K562 (cell line): ENCODE data around the gene C2CD4D. TPM values are rescaled to one million over a fixed set of nuclear protein-coding genes. Genes with fewer than 3 reads are reported as not detected.

Experiments used
- ATAC-seq: fragments of 200-7000 bp; cut with Tn5 transposase; 3 replicates; pipeline ENCODE4 v1.9.1; 2020; ENCODE audit warnings: moderate library complexity
- BruUV-seq: library from RNA; stranded (reverse); fragments of 400-500 nt; replicated peaks from 2 replicates; lab custom pipeline; 2021; lab: Mats Ljungman, UMichigan
- CTCF ChIA-PET: fragments of 300-600 bp; formaldehyde crosslinking; extraction: SDS; loops from one replicate; lab custom pipeline; 2021; ENCODE audit warnings: low intra/inter-chr PET ratio; lab: Yijun Ruan, JAX
- POLR2A ChIA-PET: fragments of 300-600, 350-650 bp; sonication (Branson Sonifier 250); formaldehyde crosslinking; extraction: SDS; loops from one replicate; lab custom pipeline; 2021; ENCODE audit warnings: antibody characterized with exemption, inconsistent platforms; lab: Yijun Ruan, JAX
- DNase-seq, 4 experiments: peaks; one replicate each; pipeline versions ENCODE4 v3.0.0 to v3.0.0-alpha.2; 2011 to 2018; ENCODE audit warnings: low spot score in 3 of 4, mixed read lengths in 3 of 4; ENCODE audit errors: extremely low read depth in 1 of 4
- FAIRE-seq: peaks from 2 replicates; lab custom pipeline; 2011; peaks lifted over from hg19 to GRCh38; lab: Jason Lieb, UNC
- H2AFZ ChIP-seq: 2 replicates; pipeline ENCODE4 v1.6.0; 2011; ENCODE audit warnings: low read depth, low read length, control low read depth, inconsistent platforms
- H3K27ac ChIP-seq: fragments of 200-600 bp; 3 replicates; pipeline ENCODE4 v1.8.0; 2011; ENCODE audit warnings: low read depth, mild to moderate bottlenecking, control low read depth, inconsistent platforms, low read length, moderate library complexity, mixed read lengths; ENCODE audit errors: extremely low read depth
- H3K27me3 ChIP-seq, 2 experiments: fragments of 300-600 bp in 1 of 2; 2 replicates in 1 of 2; 3 replicates in 1 of 2; pipeline versions ENCODE4 v1.6.0 to v1.8.0; 2011; ENCODE audit warnings: inconsistent platforms in 2 of 2, low read length in 2 of 2, mild to moderate bottlenecking in 1 of 2, mixed read lengths in 1 of 2, moderate library complexity in 1 of 2; ENCODE audit not compliant: control insufficient read depth in 2 of 2, insufficient read depth in 2 of 2
- H3K36me3 ChIP-seq: fragments of 300-600 bp; 3 replicates; pipeline ENCODE4 v1.8.0; 2011; ENCODE audit warnings: mild to moderate bottlenecking, low read length, inconsistent platforms; ENCODE audit not compliant: control insufficient read depth, insufficient read depth
- H3K4me1 ChIP-seq, 2 experiments: fragments of 200-600 bp in 1 of 2; replicated peaks in 1 of 2; 2 replicates in 1 of 2; 3 replicates in 1 of 2; pipeline versions ENCODE4 v1.5.1 to v1.8.0; 2011; ENCODE audit warnings: inconsistent platforms in 2 of 2, low read length in 2 of 2, mild to moderate bottlenecking in 1 of 2, mixed read lengths in 1 of 2, moderate library complexity in 1 of 2; ENCODE audit not compliant: control insufficient read depth in 2 of 2, insufficient read depth in 2 of 2
- H3K4me2 ChIP-seq: 2 replicates; pipeline ENCODE4 v1.6.1; 2011; ENCODE audit warnings: low read length, control low read depth, inconsistent platforms, mixed read lengths; ENCODE audit not compliant: insufficient read depth
- H3K4me3 ChIP-seq: fragments of 200-600 bp; sonication (generic), shearing (Covaris generic); 2 replicates; pipeline ENCODE4 v1.5.1; 2016; ENCODE audit warnings: control low read depth, inconsistent platforms
- H3K79me2 ChIP-seq: fragments of 200-600 bp; 3 replicates; pipeline ENCODE4 v1.8.0; 2011; ENCODE audit warnings: low read length, inconsistent platforms; ENCODE audit not compliant: control insufficient read depth, insufficient read depth
- H3K9ac ChIP-seq, 2 experiments: 2 replicates each; pipeline versions ENCODE4 v1.6.0 to v1.6.1; 2011; ENCODE audit warnings: low read depth in 2 of 2, low read length in 2 of 2, control low read depth in 1 of 2, inconsistent platforms in 1 of 2, mild to moderate bottlenecking in 1 of 2, mixed read lengths in 1 of 2; ENCODE audit not compliant: insufficient read depth in 1 of 2
- H3K9me1 ChIP-seq: one replicate; pipeline ENCODE4 v1.6.0; 2011; ENCODE audit warnings: inconsistent platforms, mild to moderate bottlenecking, low read length, moderate library complexity; ENCODE audit not compliant: control insufficient read depth, insufficient read depth
- H3K9me3 ChIP-seq: replicated peaks from 2 replicates; pipeline ENCODE4 v1.5.1; 2011; ENCODE audit warnings: low read depth, low read length, inconsistent platforms; ENCODE audit not compliant: control insufficient read depth, insufficient read depth
- H4K20me1 ChIP-seq: replicated peaks from 2 replicates; pipeline ENCODE4 v1.6.1; 2011; ENCODE audit warnings: low read length, inconsistent platforms, mixed read lengths; ENCODE audit not compliant: control insufficient read depth, insufficient read depth
- ARID3A ChIP-seq: IDR thresholded peaks from 2 replicates; pipeline ENCODE4 v1.6.1; 2012; ENCODE audit warnings: low read depth, low read length, improper control_type of control experiment, borderline replicate concordance
- CGGBP1 ChIP-seq: fragments of 250-450 bp; sonication (Bioruptor Pico); IDR thresholded peaks from 2 replicates; pipeline ENCODE4 v1.9.0; 2021; ENCODE audit warnings: mild to moderate bottlenecking
- CREB1 ChIP-seq, 2 experiments: sonication (generic) in 1 of 2; formaldehyde crosslinking in 1 of 2; IDR thresholded peaks; 2 replicates each; pipeline versions ENCODE4 v1.6.1 to v1.8.0; 2012 to 2022; ENCODE audit warnings: inconsistent platforms in 1 of 2, mild to moderate bottlenecking in 1 of 2, missing genetic modification reagents in 1 of 2, moderate library complexity in 1 of 2
- DACH1 ChIP-seq: fragments of 450-650 bp; IDR thresholded peaks from 2 replicates; pipeline ENCODE4 v1.6.1; 2018; ENCODE audit not compliant: partially characterized antibody
- RAD21 ChIP-seq, 2 experiments: fragments of 250-450 bp in 1 of 2; fragments of 450-650 bp in 1 of 2; sonication (Bioruptor Pico) in 1 of 2; formaldehyde crosslinking in 1 of 2; IDR thresholded peaks in 1 of 2; conservative IDR thresholded peaks in 1 of 2; 2 replicates each; pipeline versions ENCODE4 v1.4.0 to v1.8.0; 2020 to 2022; ENCODE audit warnings: mild to moderate bottlenecking in 2 of 2, moderate library complexity in 1 of 2
- SRSF7 ChIP-seq: fragments of 200-400 bp; formaldehyde crosslinking; optimal IDR thresholded peaks from 2 replicates; pipeline ENCODE3; 2017; ENCODE audit warnings: mild to moderate bottlenecking, low read depth, low read length
- U2AF2 ChIP-seq: fragments of 200-400 bp; formaldehyde crosslinking; optimal IDR thresholded peaks from 2 replicates; pipeline ENCODE3; 2017; ENCODE audit warnings: low read depth, mild to moderate bottlenecking, low read length
- ZNF589 ChIP-seq: fragments of 200-800 bp; sonication (Bioruptor generic); IDR thresholded peaks from 2 replicates; pipeline ENCODE4 v1.6.1; 2016; ENCODE audit warnings: low read depth, missing genetic modification characterization, missing compliant biosample characterization
- WGBS: fragments of 100-300 bp; shearing (Covaris generic); methylation state at CpG from one replicate; pipeline ENCODE4 v1.1.6; 2016; ENCODE audit warnings: low coverage, mixed read lengths; ENCODE audit not compliant: insufficient coverage; ENCODE audit errors: missing lambda C conversion rate; 5-methylcytosine and 5-hydroxymethylcytosine counted together
- in situ Hi-C: fragments of 300-500 bp; cut with MboI; formaldehyde crosslinking; loops from 4 replicates; pipeline ENCODE4 v1.15.0; 2018; ENCODE audit warnings: inconsistent platforms, mixed read lengths
- intact Hi-C: fragments of 100-400 bp; cut with micrococcal nuclease; formaldehyde crosslinking; loops from 2 replicates; pipeline ENCODE4 v1.14.2; 2022
- polyA plus RNA-seq, 8 experiments: library from polyadenylated mRNA; depleted of rRNA in 4 of 8; stranded (reverse) in 5 of 8; unstranded in 3 of 8; fragments of >200 nt; fragmentation: Nextera tagmentation in 2 of 8; fragmentation: Illumina TruSeq in 1 of 8; extraction: Ambion mirVana in 2 of 8; extraction: Trizol in 1 of 8; gene quantifications; 2 replicates each; pipeline versions ENCODE4 v1.2.1 to v1.2.3, GENCODE V29; 2011 to 2014; ENCODE audit warnings: inconsistent platforms in 1 of 8, missing spikeins in 1 of 8
- total RNA-seq, 7 experiments: library from RNA; depleted of rRNA in 6 of 7; stranded (reverse); fragments of >200 nt in 6 of 7; fragmentation: Illumina TruSeq in 2 of 7; extraction: Trizol in 2 of 7; gene quantifications; 2 replicates each; pipeline versions ENCODE4 v1.2.1 to v1.2.3, GENCODE V29; 2011 to 2021; ENCODE audit warnings: low replicate concordance in 1 of 7
- TF ChIP-seq, protein P1 (sequence below): fragments of 250-450 bp; sonication (Bioruptor Pico); IDR thresholded peaks from 2 replicates; pipeline ENCODE4 v1.8.0; 2022; ENCODE audit warnings: moderate library complexity, mild to moderate bottlenecking, inconsistent platforms
- TF ChIP-seq, protein P2 (sequence below): fragments of 450-650 bp; IDR thresholded peaks from 2 replicates; pipeline ENCODE4 v1.7.1; 2018; ENCODE audit warnings: mild to moderate bottlenecking, low read depth; ENCODE audit not compliant: partially characterized antibody
- TF ChIP-seq, protein P3 (sequence below): fragments of 450-650 bp; IDR thresholded peaks from 2 replicates; pipeline ENCODE4 v1.6.1; 2018; ENCODE audit not compliant: partially characterized antibody

The C2CD4D gene
- total and polyA plus RNA-seq, 9 of the 15 experiments (the other 6 are each of a cell fraction or from before 2014, with no cell fraction given) = not detected

DNA sequence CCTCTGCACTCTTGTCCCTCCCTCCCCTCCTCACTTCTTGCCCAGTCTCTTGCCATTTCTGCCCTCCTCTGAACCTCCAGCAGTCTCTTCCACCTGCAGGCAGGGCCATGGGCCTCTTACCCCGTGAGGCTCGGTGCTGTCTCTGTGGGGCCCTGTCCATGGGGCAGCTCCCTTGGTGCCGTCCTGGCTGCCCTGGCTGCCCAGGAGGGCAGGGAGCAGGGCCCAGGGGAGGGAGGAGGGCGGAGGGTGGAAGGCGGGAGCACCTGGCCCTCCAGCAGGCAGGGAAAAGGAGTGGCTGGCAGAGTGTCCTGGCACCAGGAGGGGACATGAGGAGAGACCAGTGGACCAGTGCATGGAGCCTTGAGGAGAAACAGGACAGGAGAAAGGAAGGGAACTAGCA, 8.0 kb downstream of the C2CD4D start, which contains the start of gene RORC:
Gene RORC, minus strand, starts transcription at position 198 of the 400 bp plus-strand sequence. Its CDS starts 38 bp downstream, at position 160.
- peaks cover 5 to 27% of the 10 kb centered on the region in 2 experiments for H3K4me1 ChIP-seq
- H3K9me3 ChIP-seq = no peaks in the 10 kb centered on the region
- peak within 1 kb of the TSS; percentile 49 for H3K4me2 ChIP-seq
- no peaks in the 10 kb centered on the region for H3K36me3 ChIP-seq
- intact Hi-C loops (no loop called here), in situ Hi-C loops (loop anchor here (5.0 kb wide), 1 partner anchor 134 kb away; no protein-coding TSS in a partner anchor)
- no peak within 1 kb of the TSS for H3K27ac ChIP-seq
- H4K20me1 ChIP-seq = no peaks in the 10 kb centered on the region
- WGBS = 33% methylated on average over 5 of the region's 5 CpGs
- ChIA-PET CTCF (no interaction called here), POLR2A (interaction anchor here (0.5 kb wide), 1 partner anchor 252 kb away, joined by 3 read pairs; no protein-coding TSS in a partner anchor)
- H3K27me3 ChIP-seq = no peaks in the 10 kb centered on the region; a peak in 2 of 5 replicates
- FAIRE-seq (no peak), DNase-seq (no peak), ATAC-seq (no peak)
- H3K9ac ChIP-seq = peak within 1 kb of the TSS in 1 of 2 experiments; percentile 85; a peak in 2 of 4 replicates
- peak within 1 kb of the TSS; percentile 67; the same call in 1 of the 2 replicates for H2AFZ ChIP-seq
- no peak within 1 kb of the TSS for H3K4me3 ChIP-seq
- no TSS peak for BruUV-seq
- H3K79me2 ChIP-seq = no peaks in the 10 kb centered on the region
- peaks cover 3% of the 10 kb centered on the region for H3K9me1 ChIP-seq
- TF ChIP-seq SRSF7 (no peak), ARID3A (no peak), U2AF2 (no peak), RAD21 (CRISPR knock-in tag; conservative IDR thresholded peaks at IDR 0.05 in 1 of 2, IDR thresholded peaks at IDR 0.05 in 1 of 2) (no peak), CREB1 (IDR thresholded peaks at IDR 0.05) (no peak), CREB1 (CRISPR knock-in tag; IDR thresholded peaks at IDR 0.05) (no peak), CGGBP1 (no peak), ZNF589 (no peak), DACH1 (no peak)
- TF ChIP-seq, protein P1, sequence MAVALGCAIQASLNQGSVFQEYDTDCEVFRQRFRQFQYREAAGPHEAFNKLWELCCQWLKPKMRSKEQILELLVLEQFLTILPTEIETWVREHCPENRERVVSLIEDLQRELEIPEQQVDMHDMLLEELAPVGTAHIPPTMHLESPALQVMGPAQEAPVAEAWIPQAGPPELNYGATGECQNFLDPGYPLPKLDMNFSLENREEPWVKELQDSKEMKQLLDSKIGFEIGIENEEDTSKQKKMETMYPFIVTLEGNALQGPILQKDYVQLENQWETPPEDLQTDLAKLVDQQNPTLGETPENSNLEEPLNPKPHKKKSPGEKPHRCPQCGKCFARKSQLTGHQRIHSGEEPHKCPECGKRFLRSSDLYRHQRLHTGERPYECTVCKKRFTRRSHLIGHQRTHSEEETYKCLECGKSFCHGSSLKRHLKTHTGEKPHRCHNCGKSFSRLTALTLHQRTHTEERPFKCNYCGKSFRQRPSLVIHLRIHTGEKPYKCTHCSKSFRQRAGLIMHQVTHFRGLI (CRISPR knock-in tag) = no peak
- TF ChIP-seq, protein P2, sequence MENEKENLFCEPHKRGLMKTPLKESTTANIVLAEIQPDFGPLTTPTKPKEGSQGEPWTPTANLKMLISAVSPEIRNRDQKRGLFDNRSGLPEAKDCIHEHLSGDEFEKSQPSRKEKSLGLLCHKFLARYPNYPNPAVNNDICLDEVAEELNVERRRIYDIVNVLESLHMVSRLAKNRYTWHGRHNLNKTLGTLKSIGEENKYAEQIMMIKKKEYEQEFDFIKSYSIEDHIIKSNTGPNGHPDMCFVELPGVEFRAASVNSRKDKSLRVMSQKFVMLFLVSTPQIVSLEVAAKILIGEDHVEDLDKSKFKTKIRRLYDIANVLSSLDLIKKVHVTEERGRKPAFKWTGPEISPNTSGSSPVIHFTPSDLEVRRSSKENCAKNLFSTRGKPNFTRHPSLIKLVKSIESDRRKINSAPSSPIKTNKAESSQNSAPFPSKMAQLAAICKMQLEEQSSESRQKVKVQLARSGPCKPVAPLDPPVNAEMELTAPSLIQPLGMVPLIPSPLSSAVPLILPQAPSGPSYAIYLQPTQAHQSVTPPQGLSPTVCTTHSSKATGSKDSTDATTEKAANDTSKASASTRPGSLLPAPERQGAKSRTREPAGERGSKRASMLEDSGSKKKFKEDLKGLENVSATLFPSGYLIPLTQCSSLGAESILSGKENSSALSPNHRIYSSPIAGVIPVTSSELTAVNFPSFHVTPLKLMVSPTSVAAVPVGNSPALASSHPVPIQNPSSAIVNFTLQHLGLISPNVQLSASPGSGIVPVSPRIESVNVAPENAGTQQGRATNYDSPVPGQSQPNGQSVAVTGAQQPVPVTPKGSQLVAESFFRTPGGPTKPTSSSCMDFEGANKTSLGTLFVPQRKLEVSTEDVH = no peak
- TF ChIP-seq, protein P3, sequence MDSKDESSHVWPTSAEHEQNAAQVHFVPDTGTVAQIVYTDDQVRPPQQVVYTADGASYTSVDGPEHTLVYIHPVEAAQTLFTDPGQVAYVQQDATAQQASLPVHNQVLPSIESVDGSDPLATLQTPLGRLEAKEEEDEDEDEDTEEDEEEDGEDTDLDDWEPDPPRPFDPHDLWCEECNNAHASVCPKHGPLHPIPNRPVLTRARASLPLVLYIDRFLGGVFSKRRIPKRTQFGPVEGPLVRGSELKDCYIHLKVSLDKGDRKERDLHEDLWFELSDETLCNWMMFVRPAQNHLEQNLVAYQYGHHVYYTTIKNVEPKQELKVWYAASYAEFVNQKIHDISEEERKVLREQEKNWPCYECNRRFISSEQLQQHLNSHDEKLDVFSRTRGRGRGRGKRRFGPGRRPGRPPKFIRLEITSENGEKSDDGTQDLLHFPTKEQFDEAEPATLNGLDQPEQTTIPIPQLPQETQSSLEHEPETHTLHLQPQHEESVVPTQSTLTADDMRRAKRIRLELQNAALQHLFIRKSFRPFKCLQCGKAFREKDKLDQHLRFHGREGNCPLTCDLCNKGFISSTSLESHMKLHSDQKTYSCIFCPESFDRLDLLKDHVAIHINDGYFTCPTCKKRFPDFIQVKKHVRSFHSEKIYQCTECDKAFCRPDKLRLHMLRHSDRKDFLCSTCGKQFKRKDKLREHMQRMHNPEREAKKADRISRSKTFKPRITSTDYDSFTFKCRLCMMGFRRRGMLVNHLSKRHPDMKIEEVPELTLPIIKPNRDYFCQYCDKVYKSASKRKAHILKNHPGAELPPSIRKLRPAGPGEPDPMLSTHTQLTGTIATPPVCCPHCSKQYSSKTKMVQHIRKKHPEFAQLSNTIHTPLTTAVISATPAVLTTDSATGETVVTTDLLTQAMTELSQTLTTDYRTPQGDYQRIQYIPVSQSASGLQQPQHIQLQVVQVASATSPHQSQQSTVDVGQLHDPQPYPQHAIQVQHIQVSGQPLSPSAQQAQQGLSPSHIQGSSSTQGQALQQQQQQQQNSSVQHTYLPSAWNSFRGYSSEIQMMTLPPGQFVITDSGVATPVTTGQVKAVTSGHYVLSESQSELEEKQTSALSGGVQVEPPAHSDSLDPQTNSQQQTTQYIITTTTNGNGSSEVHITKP = no peak
